HG03135 (cell line): ENCODE results near the gene LRRC66.
A peak's percentile ranks its signal among the peaks of the same experiment; 100 is the strongest.

ENCODE experiments used
- ATAC-seq: cut with Tn5 transposase; IDR thresholded peaks from one replicate; pipeline ENCODE4 v1.9.1; 2021; ENCODE audit warnings: mild to moderate bottlenecking, moderate library complexity; ENCODE audit not compliant: unreplicated experiment

LRRC66 gene

DNA sequence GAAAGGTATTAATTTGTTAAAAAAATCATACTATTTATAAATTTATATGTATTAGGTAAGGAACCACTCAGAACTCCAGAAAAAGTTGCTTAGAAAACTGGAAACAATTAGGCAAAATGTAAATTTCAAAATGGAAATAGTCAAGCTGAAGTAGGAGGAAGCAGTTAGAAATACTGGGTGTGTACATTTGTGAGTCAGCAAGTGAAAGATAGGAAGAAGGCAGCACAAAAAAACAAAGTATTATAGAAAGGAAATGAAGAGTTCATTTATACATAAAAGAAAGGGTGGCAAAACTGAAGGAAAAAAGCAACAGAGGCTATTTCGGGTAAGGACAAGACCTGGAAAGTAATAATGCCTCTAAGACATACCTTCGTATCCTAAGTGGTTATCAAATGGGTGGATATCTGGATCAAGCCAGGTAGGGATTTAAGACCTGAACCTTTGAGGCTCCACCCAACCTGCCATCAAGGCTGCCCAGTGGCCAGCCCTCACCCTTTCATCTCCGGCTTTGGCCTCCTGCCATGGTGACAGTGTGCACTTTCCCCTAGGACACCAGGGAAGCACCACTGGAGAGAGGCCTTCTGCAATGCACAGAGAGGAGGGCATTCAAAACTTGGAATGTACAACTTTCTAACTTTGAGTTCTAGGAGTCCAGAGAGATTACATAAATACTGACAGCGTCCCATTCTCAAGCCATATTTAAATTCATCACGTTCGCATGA, at the start of gene LRRC66:
LRRC66 (minus strand) TSS at position 428 of the 722 bp plus-strand sequence. CDS start 2,750 bp downstream, outside the sequence.
- no peak for ATAC-seq

DNA sequence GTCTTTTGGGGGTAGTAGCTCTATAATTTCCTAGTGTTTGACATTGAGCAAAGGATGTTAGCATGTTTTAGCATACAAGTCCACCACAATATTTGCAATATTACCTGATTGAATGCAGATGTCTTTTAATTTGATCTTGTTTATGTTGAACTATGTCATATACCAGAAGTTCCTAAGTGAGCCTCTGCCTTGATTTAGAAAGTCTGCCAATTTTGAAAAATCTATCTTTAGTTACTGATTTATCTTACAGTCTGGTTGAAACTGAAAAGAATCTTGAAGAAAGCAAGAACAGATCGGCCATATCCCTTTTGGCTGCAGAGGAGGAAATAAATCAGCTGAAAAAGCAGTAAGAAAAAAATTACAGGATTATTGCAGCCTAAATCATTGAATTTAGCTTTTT, 49.4 kb upstream of the LRRC66 start:
- no peak for ATAC-seq

GRCh38 chr4:52059372-52059771, 39.2 kb upstream of the LRRC66 start:
- ATAC-seq: no peak

- no peak for ATAC-seq
These were observed 38.1 kb upstream of the LRRC66 start for GRCh38 chr4:52058275-52058674.

DNA sequence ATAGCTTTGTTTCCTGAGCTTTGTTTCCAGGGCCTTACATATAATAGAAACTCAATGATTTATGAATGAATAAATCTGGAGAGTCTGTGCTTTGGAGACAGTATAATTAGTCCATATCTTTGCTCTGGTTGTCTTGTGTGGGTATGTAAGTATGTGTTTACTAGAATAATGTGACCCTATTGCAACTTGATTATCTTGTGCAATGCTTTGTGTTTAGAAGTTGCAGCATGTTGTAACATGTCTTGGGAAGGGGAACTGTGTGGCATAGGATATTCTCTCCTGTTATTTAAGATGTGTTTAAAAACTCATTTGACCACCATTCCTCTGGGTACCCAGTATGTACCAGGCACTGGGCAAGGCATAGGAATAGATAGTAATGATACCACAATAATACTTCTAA, 37.0 kb upstream of the LRRC66 start:
- no peak for ATAC-seq

GRCh38 chr4:52054254-52054653, 34.1 kb upstream of the LRRC66 start:
- no peak for ATAC-seq

DNA sequence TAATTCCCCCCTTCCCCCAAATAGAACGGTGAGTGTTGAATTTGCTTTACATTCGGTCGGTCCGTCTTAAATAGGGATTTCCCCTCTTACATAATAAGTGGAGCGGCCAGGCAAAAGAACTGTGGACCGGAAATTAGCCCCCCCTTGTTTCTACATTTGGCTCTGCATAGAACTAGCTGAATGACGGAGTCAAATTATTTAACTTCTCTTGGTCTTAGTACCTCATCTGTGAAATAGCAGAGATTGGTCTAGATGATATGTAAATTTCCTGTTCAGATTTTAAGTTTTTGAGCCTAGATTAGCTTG, 32.3 kb upstream of the LRRC66 start:
- ATAC-seq: no peak

GRCh38 chr4:52051615-52052474, 31.7 kb upstream of the LRRC66 start:
- no peak for ATAC-seq

DNA sequence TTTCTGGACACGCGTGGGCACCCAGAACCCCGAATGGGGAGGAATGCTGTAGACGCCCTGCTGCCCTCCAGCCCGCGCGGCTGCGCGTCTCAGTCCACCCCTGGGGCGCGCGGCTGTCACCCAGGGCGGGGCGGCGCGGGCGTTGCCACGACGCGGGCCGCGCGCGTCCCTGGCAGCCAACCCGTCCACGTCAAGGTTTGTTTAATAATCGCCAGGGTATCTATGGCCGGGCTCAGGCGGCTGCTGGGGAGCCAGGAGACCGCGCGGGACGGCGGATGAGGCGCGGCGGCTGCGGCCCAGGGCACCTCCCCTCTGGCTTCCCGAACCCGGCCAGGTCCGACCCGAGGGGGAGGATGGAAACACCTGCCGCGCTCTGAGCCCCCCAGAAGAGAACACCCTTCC, 31.1 kb upstream of the LRRC66 start, which contains the start of gene SPATA18:
SPATA18 (plus strand) TSS at position 92 of the 402 bp plus-strand sequence. CDS start 401 bp downstream, outside the sequence.
- no peak for ATAC-seq

DNA sequence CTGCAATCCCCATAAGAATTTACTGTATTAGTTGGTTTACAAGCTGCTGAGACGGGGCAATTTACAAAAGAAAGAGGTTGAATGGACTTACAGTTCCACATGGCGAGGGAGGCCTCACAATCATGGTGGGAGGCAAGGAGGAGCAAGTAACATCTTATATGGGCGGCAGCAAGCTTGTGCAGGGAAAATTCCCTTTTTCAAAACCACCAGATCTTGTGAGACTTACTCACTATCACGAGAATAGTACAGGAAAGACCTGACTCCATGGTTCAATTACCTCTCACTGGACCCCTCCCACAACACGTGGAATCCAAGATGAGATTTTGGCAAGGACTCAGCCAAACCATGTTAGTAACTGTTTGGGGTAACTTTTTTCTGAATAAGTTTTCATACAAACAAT, 29.1 kb upstream of the LRRC66 start:
- no peak for ATAC-seq

- ATAC-seq: no peak
These were observed 24.9 kb upstream of the LRRC66 start for GRCh38 chr4:52045028-52045427.

DNA sequence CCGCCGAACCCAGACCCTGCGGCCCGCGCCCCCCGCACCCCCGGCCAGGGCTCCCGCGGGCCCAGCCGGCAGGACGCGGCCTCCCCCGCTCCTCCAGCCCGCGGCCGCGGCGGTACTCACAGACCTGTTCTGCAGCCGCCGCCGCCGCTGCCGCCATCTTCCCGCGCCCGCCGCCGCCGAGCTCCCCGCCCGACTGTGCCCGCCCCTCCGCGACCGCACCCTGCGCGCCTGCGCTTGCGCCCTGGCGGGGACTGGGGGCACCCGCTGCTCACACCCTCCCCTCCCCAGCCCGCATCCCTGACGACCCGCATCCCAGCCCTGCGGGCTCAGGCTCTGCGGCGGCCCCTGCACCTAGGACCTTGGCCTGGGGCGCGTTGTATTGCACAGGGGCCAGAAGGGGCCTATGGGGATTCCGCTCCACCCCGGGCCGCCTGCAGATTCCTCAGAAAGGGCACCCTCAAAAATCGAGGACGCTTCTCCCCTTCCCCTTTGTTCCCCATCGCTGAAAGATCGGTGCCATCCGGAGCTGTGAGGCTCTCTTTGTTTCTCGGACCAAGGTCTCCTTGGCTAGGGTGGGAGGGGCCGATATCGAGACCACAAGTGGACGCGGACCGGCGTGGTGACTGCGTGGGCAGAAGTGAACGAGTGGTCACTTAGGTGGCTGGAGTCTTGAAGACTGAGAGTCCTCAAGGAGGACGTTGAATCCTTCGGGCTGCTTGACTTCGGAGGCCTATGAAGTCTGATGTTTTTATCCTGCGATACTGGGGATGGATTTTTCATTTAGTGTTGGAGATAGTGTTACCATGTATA, 18.1 kb upstream of the LRRC66 start, which contains the start of gene SGCB:
SGCB (minus strand) TSS at position 197 of the 810 bp plus-strand sequence; CDS start at position 157, 40 bp downstream.
- ATAC-seq: peak; percentile 85

DNA sequence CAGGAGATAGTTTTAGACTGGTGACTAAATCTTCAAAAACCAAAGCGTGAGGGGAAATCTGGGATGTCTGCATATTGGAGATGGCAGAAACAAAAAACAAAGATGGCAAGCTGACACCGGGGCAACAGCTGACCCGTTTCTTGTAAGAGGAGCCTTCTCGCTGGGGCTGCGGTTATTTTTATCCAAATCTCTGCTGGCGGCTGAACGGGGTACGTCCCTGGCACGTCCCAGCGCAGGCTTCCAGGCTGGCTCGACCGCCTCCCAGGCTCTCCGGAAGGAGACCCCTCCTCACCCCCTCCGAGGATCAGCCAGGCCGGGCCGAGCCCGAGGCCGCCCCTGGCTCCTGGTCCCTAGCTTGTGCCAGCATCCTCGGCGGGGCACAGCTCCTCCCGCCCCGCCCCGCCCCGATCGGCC, 17.5 kb upstream of the LRRC66 start:
- peak; percentile 51 for ATAC-seq

DNA sequence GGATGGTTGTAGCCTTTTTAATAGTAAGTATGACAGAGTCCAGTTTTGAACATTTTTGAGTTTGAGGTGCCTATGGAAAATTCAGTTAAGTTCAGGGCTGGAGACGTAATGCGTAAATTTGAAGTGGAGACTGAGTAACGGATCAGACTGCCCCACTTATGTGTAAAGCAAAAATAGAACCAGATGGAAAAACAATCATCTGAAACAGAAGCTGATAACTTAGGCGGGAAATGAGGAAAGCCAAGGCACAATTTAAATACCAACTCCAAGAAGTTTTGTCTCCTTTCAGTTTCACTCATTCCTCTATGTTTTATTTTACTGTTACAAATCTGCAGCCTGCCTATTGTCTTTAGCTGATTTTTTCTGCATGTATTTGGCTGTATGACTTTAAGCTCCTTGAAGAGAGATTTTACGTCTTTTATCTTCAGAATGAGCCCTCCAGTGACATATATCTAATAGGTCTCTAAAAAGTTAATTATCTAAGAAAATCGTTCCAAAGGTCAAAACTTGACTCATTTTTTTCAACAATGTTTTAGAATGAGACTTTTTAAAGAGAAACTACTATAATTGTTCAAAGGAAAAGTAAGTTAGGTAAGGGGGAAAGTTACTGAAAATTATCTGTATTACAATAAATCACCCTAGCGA, 16.8 kb upstream of the LRRC66 start:
- no peak for ATAC-seq

- ATAC-seq: no peak
These were observed 15.0 kb upstream of the LRRC66 start for GRCh38 chr4:52035190-52035589.

DNA sequence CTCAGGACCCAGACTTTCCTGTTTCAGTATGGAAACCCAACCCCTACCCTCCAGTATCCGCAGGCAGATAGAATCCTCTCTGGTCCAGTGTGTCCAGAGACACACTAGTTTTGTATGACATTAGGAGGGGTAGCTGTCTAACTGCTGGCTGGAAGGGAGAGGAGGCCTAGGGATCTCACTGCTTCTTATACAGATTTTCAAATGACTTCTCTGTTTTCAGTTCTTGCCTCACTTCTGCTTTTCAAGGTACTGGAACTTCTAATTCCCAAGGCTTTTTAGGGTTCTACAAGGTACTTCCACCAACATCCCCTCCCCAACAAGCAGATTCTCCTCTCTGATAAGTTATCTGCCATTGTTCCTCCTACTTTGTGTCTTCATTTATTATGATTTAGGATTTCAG, 11.8 kb upstream of the LRRC66 start:
- ATAC-seq: no peak

DNA sequence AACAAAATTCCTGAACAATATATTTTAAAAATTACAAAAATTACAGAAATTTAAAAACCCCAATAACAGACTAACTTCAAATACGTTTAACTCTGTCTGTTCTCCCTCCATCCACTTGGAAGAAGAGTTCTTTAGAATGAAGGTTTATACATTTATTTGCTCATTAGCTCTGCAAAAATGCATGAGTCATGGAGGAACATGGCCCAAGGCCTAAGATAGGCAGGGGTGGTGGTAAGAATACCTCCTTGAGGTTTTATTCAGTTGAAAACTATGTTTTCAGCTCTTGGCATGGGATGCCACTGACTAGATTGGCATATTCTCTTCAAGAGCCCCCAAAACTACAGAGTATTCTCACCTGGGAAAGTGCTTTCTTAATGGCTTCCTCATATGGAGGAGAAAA, 8.8 kb upstream of the LRRC66 start:
- no peak for ATAC-seq

DNA sequence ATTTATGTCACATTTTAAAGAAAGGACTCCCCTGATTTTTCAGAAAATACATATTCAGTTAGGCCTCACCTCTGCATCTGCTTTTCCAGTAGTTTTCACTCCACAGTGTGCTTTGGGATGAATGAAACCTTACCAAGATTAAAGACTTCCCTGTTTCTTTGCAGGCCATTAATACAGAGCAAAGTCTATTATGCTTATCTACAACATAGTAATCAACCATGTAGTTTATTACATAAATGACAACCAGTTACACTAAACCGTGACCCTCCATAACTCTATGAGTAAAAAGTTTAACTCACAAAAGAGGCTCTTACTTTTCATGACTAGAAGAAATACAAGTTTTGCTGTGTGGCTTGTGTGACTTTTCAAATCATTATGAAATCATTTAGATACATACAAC, 2.3 kb downstream of the LRRC66 start:
- no peak for ATAC-seq

DNA sequence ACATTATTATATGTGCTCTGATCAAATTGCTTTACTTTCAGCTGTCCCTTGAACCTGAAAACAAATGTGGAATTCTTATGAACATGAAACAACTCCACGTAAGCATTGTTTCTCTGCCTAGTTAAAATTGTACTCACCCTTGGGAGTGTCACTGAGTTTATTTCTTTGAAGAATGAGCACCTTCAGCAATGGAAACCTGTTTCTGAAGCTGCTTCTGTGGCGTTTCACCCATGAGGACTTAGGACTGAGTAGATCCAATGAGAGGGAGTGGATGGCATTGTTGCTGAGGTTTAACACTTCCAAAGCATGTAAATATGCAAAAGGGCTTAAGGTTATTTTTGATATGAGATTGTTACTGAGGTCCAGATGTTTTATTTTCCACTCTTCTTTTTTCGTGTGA, 3.2 kb downstream of the LRRC66 start:
- no peak for ATAC-seq

GRCh38 chr4:52015366-52015765, 4.8 kb downstream of the LRRC66 start:
- no peak for ATAC-seq

GRCh38 chr4:52014903-52015302, 5.3 kb downstream of the LRRC66 start:
- no peak for ATAC-seq
